Cardiac muscle cell (in vitro differentiated cells and primary cell): Measurements from ENCODE around the gene ASPG. TPM values are rescaled to one million over a fixed set of nuclear protein-coding genes. Genes with fewer than 3 reads are reported as not detected.

Experiments used
- DNase-seq, 2 donors: peaks; one replicate each; pipeline versions ENCODE4 v3.0.0 to v3.0.0-alpha.2; 2010 to 2017; ENCODE audit warnings: low read depth in 1 of 2, low spot score in 1 of 2
- H3K27ac ChIP-seq: fragments of 200-600 bp; sonication (generic); 2 replicates; pipeline ENCODE4 v1.5.1; 2016
- H3K27me3 ChIP-seq: fragments of 200-600 bp; sonication (generic); 2 replicates; pipeline ENCODE4 v1.6.0; 2016; ENCODE audit warnings: control low read depth
- H3K36me3 ChIP-seq: fragments of 200-600 bp; sonication (generic); 2 replicates; pipeline ENCODE4 v1.5.1; 2016; ENCODE audit warnings: control low read depth
- H3K4me1 ChIP-seq: fragments of 200-600 bp; sonication (generic); 2 replicates; pipeline ENCODE4 v1.8.1; 2017; ENCODE audit warnings: low read depth, mild to moderate bottlenecking, mixed run types
- H3K4me3 ChIP-seq: fragments of 200-600 bp; sonication (generic); 2 replicates; pipeline ENCODE4 v1.5.1; 2016; ENCODE audit warnings: mild to moderate bottlenecking
- H3K9me3 ChIP-seq: fragments of 200-600 bp; sonication (generic); 2 replicates; pipeline ENCODE4 v1.5.1; 2017; ENCODE audit warnings: low read depth, mild to moderate bottlenecking, control low read depth
- CTCF ChIP-seq: IDR thresholded peaks from 2 replicates; pipeline ENCODE4 v1.5.1; 2012; ENCODE audit warnings: low read depth, mild to moderate bottlenecking, low read length
- polyA plus RNA-seq: library from polyadenylated mRNA; unstranded; fragments of >200 nt; fragmentation: Nextera tagmentation; extraction: Ambion mirVana; gene quantifications from 2 replicates; pipeline ENCODE4 v1.2.1, GENCODE V29; 2016
- total RNA-seq: library from RNA; depleted of rRNA; stranded (reverse); fragments of >200 nt; gene quantifications from 2 replicates; pipeline ENCODE4 v1.2.3, GENCODE V29; 2016

Gene ASPG
- total and polyA plus RNA-seq, 2 experiments from 2014 or later, result 3.4 to 7.3 TPM

DNA sequence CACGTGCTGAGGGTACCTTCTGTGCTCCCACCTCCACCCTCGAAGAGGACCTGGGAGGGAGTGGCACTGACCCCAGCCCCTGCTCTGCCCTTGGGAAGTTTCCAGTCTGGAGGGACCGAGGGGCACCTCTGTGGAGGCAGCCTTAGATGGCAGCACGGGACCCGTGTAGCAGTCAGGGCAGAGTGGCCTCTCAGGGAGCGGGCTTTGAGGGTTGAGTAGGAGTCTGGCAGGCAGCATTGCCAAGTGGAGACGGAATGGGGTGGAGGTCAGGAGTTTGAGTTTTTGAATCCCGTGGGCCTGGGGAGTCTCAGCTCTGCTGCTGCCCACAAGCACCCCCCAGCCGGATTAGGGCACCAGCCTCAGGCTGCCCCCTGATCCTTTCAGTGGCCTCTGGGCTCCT is 74.5 kb downstream of the ASPG start:
- no peak for DNase-seq
- Histone ChIP-seq H3K9me3 (no peaks in the 10 kb centered on the region), H3K4me1 (peaks cover 13% of the 10 kb centered on the region), H3K27me3 (no peaks in the 10 kb centered on the region), H3K27ac (no peak overlapping the region), H3K36me3 (no peaks in the 10 kb centered on the region), H3K4me3 (no peak overlapping the region)
- no peak for TF ChIP-seq CTCF

GRCh38 chr14:104161602-104162367 is 76.3 kb downstream of the ASPG start:
- Histone ChIP-seq H3K4me3 (no peak overlapping the region), H3K9me3 (no peaks in the 10 kb centered on the region), H3K4me1 (peaks cover 13% of the 10 kb centered on the region), H3K27me3 (no peaks in the 10 kb centered on the region), H3K36me3 (no peaks in the 10 kb centered on the region), H3K27ac (no peak overlapping the region)
- TF ChIP-seq CTCF, result no peak
- no peak for DNase-seq

GRCh38 chr14:104162495-104162894 is 77.0 kb downstream of the ASPG start:
- no peaks in the 10 kb centered on the region for H3K9me3 ChIP-seq
- H3K4me1 ChIP-seq, result peaks cover 13% of the 10 kb centered on the region
- H3K27ac ChIP-seq, result no peak overlapping the region
- TF ChIP-seq CTCF, result no peak
- H3K36me3 ChIP-seq, result no peaks in the 10 kb centered on the region
- no peak for DNase-seq
- no peaks in the 10 kb centered on the region for H3K27me3 ChIP-seq
- no peak overlapping the region for H3K4me3 ChIP-seq

- H3K27me3 ChIP-seq, result no peaks in the 10 kb centered on the region
- no peak overlapping the region for H3K4me3 ChIP-seq
- no peaks in the 10 kb centered on the region for H3K36me3 ChIP-seq
- H3K4me1 ChIP-seq, result peaks cover 7% of the 10 kb centered on the region
- H3K9me3 ChIP-seq, result no peaks in the 10 kb centered on the region
- TF ChIP-seq CTCF, result no peak
- no peak for DNase-seq
- H3K27ac ChIP-seq, result no peak overlapping the region
These were observed 78.0 kb downstream of the ASPG start for GRCh38 chr14:104163541-104163940.

GRCh38 chr14:104164041-104164440 is 78.5 kb downstream of the ASPG start:
- Histone ChIP-seq H3K27me3 (no peaks in the 10 kb centered on the region), H3K27ac (no peak overlapping the region), H3K9me3 (no peaks in the 10 kb centered on the region), H3K36me3 (no peaks in the 10 kb centered on the region), H3K4me3 (no peak overlapping the region), H3K4me1 (peaks cover 2% of the 10 kb centered on the region)
- no peak for TF ChIP-seq CTCF
- DNase-seq, result no peak
